ENCODE measurements around the gene FOXP1.
"Not testable (repeated sequence)": the region's sequence is repeated elsewhere in the genome, so short reads cannot be mapped to it uniquely, and the experiment has no call there.

Gene FOXP1

GRCh38 chr3:71041371-71041770, 542.2 kb downstream of the FOXP1 start:
- FAIRE-seq, result no peak

GRCh38 chr3:71039332-71039731, 544.2 kb downstream of the FOXP1 start:
- no peak for FAIRE-seq

DNA sequence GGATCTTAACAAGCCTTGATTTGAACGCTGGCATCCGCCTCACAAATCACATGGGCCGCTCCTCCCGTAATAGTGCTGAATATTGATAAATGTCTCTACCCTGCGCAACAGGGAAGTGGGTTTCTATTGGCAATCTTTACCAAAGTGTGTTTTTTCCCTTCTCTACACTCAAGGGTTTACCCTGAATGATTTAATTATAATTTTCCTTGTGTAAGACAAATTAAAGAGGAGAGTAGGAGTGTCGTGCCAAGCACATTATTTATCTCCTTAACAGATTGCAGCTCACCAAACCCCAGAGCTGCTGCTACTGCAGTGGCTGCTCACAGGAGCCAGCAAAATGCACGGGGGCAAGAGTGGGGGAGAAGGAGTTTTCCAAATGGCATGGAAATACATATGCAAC, 545.8 kb downstream of the FOXP1 start:
- no peak for FAIRE-seq

GRCh38 chr3:71035886-71036285, 547.6 kb downstream of the FOXP1 start:
- FAIRE-seq, result no peak

DNA sequence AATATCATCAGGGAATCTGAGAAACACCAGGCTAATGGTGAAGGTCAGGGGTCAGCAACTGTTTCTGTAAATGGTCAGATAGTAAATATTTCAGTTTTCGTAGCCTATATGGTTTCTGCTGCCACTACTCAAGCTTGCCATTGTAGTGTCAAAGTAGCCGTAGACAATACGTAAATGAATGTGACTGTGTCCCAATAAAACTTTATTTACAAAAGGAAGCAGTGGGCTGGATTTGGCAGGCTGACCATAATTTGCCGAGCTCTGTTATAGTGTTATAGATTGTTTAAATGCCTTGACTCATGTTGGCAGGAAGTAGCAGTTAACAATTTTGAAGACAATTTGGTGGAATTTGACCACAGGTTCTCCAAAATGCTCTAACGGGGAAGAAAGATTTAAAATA, 548.2 kb downstream of the FOXP1 start:
- FAIRE-seq, result no peak

DNA sequence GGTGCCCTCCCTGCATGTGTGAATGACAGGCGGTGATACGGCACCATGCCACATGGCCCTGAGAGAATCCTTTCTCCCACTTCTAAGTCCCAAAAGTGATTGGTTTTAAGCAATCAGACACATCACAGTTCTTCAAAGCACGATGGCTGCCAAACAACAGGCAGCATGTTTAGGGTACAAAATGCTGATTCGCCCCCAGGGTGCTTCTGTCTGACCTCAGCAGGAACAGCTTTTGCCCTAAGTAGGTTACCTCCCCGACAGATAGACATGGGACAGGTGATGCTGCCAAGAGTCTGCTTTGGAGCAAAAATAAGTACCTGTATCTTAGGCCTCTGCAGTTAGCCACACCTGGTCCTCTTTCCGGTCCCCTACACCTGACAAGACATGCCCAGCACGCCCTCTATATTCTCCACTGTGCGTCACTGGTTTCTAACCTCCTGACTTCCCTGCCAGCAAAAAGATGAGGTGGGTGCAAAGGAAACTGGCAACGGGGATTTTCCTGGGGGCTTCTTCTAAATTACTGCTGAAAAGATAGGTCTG, 549.8 kb downstream of the FOXP1 start:
- no peak for FAIRE-seq

DNA sequence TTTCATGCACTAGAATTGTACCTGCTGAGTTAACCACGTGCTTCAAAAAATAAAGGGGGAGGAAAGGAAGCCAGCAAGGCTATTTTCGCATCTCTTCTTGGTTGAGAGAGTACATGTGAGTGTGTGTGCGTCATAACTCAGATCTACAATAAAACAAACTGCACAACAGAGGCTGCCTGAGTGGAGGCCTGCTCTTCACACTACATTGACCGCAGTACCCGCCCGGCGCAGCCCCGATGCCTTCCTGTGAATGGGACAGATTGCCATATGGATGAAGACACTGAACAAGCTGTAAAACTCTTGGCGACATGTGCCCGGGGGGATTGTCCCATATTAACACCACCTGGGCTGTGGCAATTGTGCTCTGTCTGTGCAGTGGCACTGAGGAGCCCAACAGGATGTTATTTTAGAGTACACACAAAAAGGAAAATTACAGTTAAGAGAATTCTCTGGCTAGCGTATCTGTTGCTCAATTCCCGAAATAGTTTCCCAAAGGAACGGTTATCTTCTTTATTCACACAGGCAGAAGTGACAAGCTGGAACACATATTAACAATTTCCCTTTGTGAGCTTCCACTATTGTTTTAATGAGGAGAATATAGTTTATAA, 551.5 kb downstream of the FOXP1 start:
- FAIRE-seq, result no peak

DNA sequence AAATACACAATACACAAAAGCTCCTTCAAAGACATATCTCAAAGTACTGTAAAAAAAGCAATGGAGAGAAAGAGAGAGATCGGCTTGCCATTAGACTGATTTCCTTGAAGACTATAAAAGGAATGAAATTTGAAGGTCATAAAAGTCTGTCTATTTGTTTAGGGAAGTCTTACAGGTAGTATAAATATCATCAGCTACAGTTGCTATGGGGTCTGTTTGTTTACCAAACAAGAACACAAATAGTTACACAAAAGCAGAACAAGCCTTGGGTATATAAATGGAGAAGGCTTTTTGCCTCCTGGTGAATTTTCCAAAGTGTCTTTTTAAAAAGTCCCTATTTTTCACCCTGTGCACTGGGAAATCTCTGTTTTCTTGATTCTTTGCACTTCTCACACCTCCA, 552.3 kb downstream of the FOXP1 start:
- no peak for FAIRE-seq

DNA sequence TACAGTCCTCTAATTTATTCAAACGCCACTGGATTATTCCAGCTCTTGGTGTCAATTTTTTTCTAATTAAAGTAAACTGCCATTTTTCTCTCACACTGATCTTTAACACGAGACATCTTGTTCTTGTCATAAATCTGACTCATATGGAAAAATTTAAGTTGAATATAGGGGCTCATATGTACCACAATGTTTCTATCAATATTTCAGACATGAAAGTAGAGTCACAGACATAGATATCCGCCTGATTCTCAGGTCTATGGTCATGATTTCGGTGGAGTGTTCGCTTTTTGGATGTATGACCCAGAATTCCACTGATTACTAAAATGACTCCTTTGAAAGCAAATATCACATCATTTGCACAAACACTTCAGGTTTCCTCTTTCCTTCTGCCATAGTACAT, 552.8 kb downstream of the FOXP1 start:
- no peak for FAIRE-seq

GRCh38 chr3:71029770-71030169, 553.8 kb downstream of the FOXP1 start:
- no peak for FAIRE-seq

GRCh38 chr3:71028802-71029201, 554.7 kb downstream of the FOXP1 start:
- no peak for FAIRE-seq

GRCh38 chr3:71028184-71028583, 555.3 kb downstream of the FOXP1 start:
- no peak for FAIRE-seq

- no peak for FAIRE-seq
Measured at GRCh38 chr3:71026634-71027578, 556.6 kb downstream of the FOXP1 start.

- no peak for FAIRE-seq
Measured at GRCh38 chr3:71025516-71025915, 558.0 kb downstream of the FOXP1 start.

GRCh38 chr3:71025010-71025409, 558.5 kb downstream of the FOXP1 start:
- no peak for FAIRE-seq

DNA sequence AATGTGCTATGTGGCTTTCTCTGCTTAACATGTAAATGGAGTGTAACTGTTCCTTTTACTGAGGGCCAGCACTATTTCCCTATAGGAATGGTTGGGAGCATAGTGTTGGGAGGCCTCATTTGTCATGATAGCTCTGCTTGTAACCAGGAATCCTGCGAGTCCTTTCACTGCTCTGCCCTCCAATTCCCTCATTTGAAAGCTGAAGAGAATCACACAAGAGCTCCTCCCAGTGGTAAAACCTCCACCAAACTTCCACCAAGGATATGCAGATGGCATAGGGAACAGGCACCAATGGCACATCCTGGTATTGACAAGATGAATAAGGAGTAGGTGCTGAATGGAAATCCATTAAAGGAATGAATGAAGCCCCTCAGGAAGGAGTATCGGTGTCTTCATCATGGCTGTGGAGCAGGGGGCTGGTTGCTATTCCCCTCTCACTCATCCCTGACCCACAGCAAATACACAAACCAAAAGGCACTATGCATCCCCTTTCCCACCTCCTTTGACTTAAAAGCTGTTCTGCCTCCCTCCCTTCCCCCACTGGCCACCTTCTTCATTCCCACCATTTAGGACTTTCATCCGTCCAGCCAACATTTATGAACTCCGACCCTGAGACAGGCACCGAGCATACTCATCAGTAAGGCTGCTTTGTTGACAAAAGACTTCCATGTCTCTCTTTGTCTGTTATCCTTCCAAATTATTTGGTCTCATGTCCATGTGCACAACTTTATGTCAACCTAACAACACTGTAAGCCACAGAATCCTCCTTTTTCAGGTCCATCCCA, 560.8 kb downstream of the FOXP1 start:
- FAIRE-seq, result no peak

GRCh38 chr3:71018799-71019198, 564.7 kb downstream of the FOXP1 start:
- FAIRE-seq, result no peak

- FAIRE-seq, result no peak
Measured at GRCh38 chr3:71016178-71016845, 567.2 kb downstream of the FOXP1 start.

DNA sequence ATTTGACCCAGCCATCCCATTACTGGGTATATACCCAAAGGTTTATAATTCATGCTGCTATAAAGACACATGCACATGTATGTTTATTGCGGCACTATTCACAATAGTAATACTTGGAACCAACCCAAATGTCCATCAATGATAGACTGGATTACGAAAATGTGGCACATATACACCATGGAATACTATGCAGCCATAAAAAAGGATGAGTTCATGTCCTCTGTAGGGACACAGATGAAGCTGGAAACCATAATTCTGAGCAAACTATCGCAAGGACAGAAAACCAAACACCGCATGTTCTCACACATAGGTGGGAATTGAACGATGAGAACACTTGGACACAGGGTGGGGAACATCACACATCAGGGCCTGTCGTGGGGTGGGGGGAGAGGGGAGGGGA, 568.9 kb downstream of the FOXP1 start:
- FAIRE-seq, result not testable (repeated sequence)

DNA sequence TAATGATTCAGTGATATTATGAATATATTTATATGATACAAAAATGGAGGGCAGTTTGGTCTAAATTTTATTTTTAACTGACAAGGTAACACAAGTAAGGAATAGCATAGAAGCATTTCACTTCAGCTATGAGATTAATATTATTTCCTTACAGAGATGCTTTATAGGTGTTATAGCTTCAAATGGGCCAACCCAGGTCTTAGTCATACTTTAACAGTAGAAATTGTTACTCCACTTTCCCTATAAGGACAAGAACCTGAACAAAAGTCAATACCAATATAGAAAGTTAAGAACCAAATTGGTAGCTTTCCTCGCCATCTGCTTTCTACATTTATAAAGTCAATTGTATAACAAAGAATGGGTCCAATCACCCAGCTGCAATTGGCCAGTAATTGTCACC, 570.6 kb downstream of the FOXP1 start:
- FAIRE-seq, result no peak

DNA sequence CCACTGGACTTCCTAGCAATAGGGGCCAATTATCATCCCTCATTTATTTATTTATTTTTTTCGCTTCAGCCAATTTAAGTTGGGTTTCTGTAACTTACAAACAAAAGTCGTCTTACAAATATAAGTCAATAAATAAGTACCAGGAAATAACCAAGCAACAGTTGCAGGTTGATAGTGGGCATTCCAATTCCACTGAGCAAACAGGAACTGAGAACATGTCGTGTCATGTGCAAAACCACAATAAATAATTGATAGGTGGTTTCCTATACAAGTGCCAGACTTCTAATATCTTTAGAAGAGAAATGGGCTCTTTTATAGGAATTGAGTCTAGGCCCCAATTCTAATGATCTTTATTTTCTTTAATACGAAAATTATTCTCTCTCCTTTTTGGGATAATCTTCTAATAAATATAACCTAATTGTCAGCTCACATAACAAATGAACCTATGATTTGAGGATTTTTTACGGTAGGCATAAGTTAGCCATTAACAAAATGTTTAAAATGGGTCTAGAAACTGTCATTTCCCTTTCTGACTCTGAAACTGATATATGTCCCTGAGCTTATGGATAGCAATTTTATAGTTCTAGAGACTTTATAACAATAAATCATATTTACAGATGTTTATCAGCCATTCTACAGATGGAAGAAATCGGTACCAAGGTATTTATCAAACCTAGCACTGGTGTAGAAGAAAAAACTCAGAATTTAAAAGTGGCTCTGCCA, 571.8 kb downstream of the FOXP1 start:
- FAIRE-seq, result no peak
